ENCODE results near the gene MFN1.

DNA sequence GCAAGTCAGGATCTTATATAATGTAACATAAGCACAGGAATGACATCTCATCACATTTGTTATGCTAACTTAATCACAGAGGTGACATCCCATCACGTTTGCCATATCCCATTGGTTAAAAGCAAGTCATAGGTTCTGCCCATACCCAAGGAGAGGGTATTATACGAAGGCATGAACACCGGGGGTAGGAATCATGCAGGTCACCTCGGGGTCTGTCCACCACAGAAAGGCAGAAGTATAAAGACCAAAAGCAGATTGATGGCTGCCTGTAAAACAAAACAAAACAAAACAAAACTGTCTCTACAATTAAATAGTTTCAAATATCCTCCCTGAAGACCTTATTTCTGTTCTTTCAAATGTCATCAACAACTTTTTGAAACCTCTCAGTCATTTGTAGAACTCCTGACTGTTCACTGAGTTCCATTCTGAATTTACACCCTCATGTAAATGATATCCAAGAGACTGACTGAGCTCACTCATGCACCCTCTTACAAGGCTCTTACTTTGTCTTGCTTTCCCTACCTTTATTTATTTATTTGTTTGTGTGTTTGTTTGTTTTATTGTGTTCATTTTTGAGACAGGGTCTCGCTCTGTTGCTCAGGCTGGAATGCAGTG is 47.4 kb upstream of the MFN1 start:
- TF ChIP-seq RARA (CRISPR knock-in tag; IDR thresholded peaks at IDR 0.05) = no peak
- no peak for TF ChIP-seq KDM5A (IDR thresholded peaks at IDR 0.05; ENCODE audit: borderline replicate concordance, low read length)
- TF ChIP-seq ASH2L (IDR thresholded peaks at IDR 0.05; ENCODE audit: insufficient read length, low read depth, low read length) = no peak
- TF ChIP-seq, protein P1, sequence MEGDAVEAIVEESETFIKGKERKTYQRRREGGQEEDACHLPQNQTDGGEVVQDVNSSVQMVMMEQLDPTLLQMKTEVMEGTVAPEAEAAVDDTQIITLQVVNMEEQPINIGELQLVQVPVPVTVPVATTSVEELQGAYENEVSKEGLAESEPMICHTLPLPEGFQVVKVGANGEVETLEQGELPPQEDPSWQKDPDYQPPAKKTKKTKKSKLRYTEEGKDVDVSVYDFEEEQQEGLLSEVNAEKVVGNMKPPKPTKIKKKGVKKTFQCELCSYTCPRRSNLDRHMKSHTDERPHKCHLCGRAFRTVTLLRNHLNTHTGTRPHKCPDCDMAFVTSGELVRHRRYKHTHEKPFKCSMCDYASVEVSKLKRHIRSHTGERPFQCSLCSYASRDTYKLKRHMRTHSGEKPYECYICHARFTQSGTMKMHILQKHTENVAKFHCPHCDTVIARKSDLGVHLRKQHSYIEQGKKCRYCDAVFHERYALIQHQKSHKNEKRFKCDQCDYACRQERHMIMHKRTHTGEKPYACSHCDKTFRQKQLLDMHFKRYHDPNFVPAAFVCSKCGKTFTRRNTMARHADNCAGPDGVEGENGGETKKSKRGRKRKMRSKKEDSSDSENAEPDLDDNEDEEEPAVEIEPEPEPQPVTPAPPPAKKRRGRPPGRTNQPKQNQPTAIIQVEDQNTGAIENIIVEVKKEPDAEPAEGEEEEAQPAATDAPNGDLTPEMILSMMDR (CRISPR knock-in tag; IDR thresholded peaks at IDR 0.05) = no peak
- no peak for TF ChIP-seq RARG (CRISPR knock-in tag; IDR thresholded peaks at IDR 0.05; ENCODE audit: low read depth)
